Stimulated activated CD4-positive, alpha-beta T cell treated with anti-CD3 and anti-CD28 coated beads, TNF-alpha, amount 100 ng/mL, for 48 hours (primary cell): ENCODE data around the gene NR1H4.
"Not testable (repeated sequence)": the region's sequence is repeated elsewhere in the genome, so short reads cannot be mapped to it uniquely, and the experiment has no call there.

Source experiments
- DNase-seq, 3 donors: peaks; one replicate each; pipeline ENCODE4 v3.0.0-alpha.2; 2020; ENCODE audit warnings: low read depth in 3 of 3

Gene NR1H4

GRCh38 chr12:100473716-100474150 is at the start of gene NR1H4:
TSS of gene NR1H4 (plus strand) at chr12:100473866. CDS start at chr12:100493324, 19,458 bp downstream.
- DNase-seq, result no peak

- DNase-seq, result no peak
Observed at GRCh38 chr12:100426145-100426544, 47.5 kb upstream of the NR1H4 start.

GRCh38 chr12:100427078-100427477 is 46.6 kb upstream of the NR1H4 start:
- DNase-seq, result no peak

- DNase-seq, result not testable (repeated sequence)
Observed at GRCh38 chr12:100430251-100430650, 43.4 kb upstream of the NR1H4 start.

GRCh38 chr12:100433701-100434100 is 40.0 kb upstream of the NR1H4 start:
- DNase-seq, result no peak

- DNase-seq, result no peak
Observed at GRCh38 chr12:100434177-100434576, 39.5 kb upstream of the NR1H4 start.

- DNase-seq, result no peak
Observed at GRCh38 chr12:100435957-100436356, 37.7 kb upstream of the NR1H4 start.

- DNase-seq, result no peak
Observed at GRCh38 chr12:100437038-100437841, 36.4 kb upstream of the NR1H4 start.

GRCh38 chr12:100439797-100440196 is 33.9 kb upstream of the NR1H4 start:
- no peak for DNase-seq

GRCh38 chr12:100442403-100442802 is 31.3 kb upstream of the NR1H4 start:
- DNase-seq, result no peak

GRCh38 chr12:100443434-100443833 is 30.2 kb upstream of the NR1H4 start:
- no peak for DNase-seq

GRCh38 chr12:100445081-100445481 is 28.6 kb upstream of the NR1H4 start:
- DNase-seq, result no peak

- no peak for DNase-seq
Observed at GRCh38 chr12:100447381-100447780, 26.3 kb upstream of the NR1H4 start.

GRCh38 chr12:100448656-100449055 is 25.0 kb upstream of the NR1H4 start:
- no peak for DNase-seq

- DNase-seq, result no peak
Observed at GRCh38 chr12:100450735-100451134, 22.9 kb upstream of the NR1H4 start.

GRCh38 chr12:100453951-100454350 is 19.7 kb upstream of the NR1H4 start:
- no peak for DNase-seq

- no peak for DNase-seq
Observed at GRCh38 chr12:100455896-100456295, 17.8 kb upstream of the NR1H4 start.

GRCh38 chr12:100458191-100458590 is 15.5 kb upstream of the NR1H4 start:
- DNase-seq, result no peak

GRCh38 chr12:100460702-100461101 is 13.0 kb upstream of the NR1H4 start:
- DNase-seq, result no peak

- no peak for DNase-seq
Observed at GRCh38 chr12:100461330-100461973, 12.2 kb upstream of the NR1H4 start.

GRCh38 chr12:100463661-100464060 is 10.0 kb upstream of the NR1H4 start:
- DNase-seq, result no peak

- DNase-seq, result no peak
Observed at GRCh38 chr12:100464529-100464928, 9.1 kb upstream of the NR1H4 start.

- DNase-seq, result no peak
Observed at GRCh38 chr12:100468126-100468525, 5.5 kb upstream of the NR1H4 start.
